GM18498 (cell line): ENCODE results near the gene TFF3.

Experiments used
- ATAC-seq: cut with Tn5 transposase; IDR thresholded peaks from one replicate; pipeline ENCODE4 v1.9.1; 2021; ENCODE audit warnings: mild to moderate bottlenecking, moderate library complexity; ENCODE audit not compliant: unreplicated experiment

TFF3 gene

GRCh38 chr21:42324896-42325295, 9.7 kb upstream of the TFF3 start:
- no peak for ATAC-seq

GRCh38 chr21:42321845-42322244, 6.6 kb upstream of the TFF3 start:
- ATAC-seq, result no peak

GRCh38 chr21:42321231-42321630, 6.0 kb upstream of the TFF3 start:
- no peak for ATAC-seq

GRCh38 chr21:42320791-42321190, 5.6 kb upstream of the TFF3 start:
- no peak for ATAC-seq

GRCh38 chr21:42319851-42320572, 4.8 kb upstream of the TFF3 start:
- no peak for ATAC-seq

- ATAC-seq, result peak; percentile 51
These were observed 4.2 kb upstream of the TFF3 start for GRCh38 chr21:42319376-42319775.

- no peak for ATAC-seq
These were observed 2.9 kb upstream of the TFF3 start for GRCh38 chr21:42317826-42318746.

GRCh38 chr21:42317341-42317741, 2.1 kb upstream of the TFF3 start:
- ATAC-seq, result no peak

GRCh38 chr21:42316891-42317290, 1.7 kb upstream of the TFF3 start:
- no peak for ATAC-seq

- no peak for ATAC-seq
These were observed 453 bp downstream of the TFF3 start for GRCh38 chr21:42314616-42315295.

- ATAC-seq, result no peak
These were observed 1.7 kb downstream of the TFF3 start for GRCh38 chr21:42313501-42313969.

- ATAC-seq, result no peak
These were observed 2.5 kb downstream of the TFF3 start for GRCh38 chr21:42312626-42313104.

GRCh38 chr21:42311816-42312625, 3.2 kb downstream of the TFF3 start:
- ATAC-seq, result no peak

- no peak for ATAC-seq
These were observed 4.0 kb downstream of the TFF3 start for GRCh38 chr21:42311160-42311559.

- no peak for ATAC-seq
These were observed 4.7 kb downstream of the TFF3 start for GRCh38 chr21:42310411-42311001.

GRCh38 chr21:42309753-42310213, 5.4 kb downstream of the TFF3 start:
- ATAC-seq, result no peak

GRCh38 chr21:42308914-42309752, 6.1 kb downstream of the TFF3 start:
- ATAC-seq, result no peak

GRCh38 chr21:42308161-42308913, 6.9 kb downstream of the TFF3 start:
- no peak for ATAC-seq
